WTC11 (cell line): ENCODE measurements around the gene BEND5. TPM values are rescaled to one million over a fixed set of nuclear protein-coding genes. Genes with fewer than 3 reads are reported as not detected.

Experiments used
- ATAC-seq: fragments of 200-7000 bp; cut with Tn5 transposase; 2 replicates; pipeline ENCODE4 v1.10.0; 2021; ENCODE audit warnings: mild to moderate bottlenecking, moderate library complexity
- CTCF ChIA-PET: fragments of 300-600 bp; sonication (Branson Sonifier 250); formaldehyde crosslinking; loops from one replicate; lab custom pipeline; 2021; ENCODE audit warnings: antibody characterized with exemption; lab: Charles Lee
- POLR2A ChIA-PET: fragments of 350-600 bp; sonication (Branson Sonifier 250); formaldehyde crosslinking; loops from one replicate; lab custom pipeline; 2021; ENCODE audit warnings: antibody characterized with exemption; lab: Charles Lee
- DNase-seq: peaks from one replicate; pipeline ENCODE4 v3.0.0; 2021; ENCODE audit warnings: low spot score
- H3K27ac Mint-ChIP-seq: 2 replicates; pipeline ENCODE4 v1.8.0; 2021; ENCODE audit warnings: mixed read lengths
- H3K27me3 Mint-ChIP-seq: 2 replicates; pipeline ENCODE4 v1.8.0; 2021; ENCODE audit warnings: low read depth, mild to moderate bottlenecking, moderate library complexity, mixed read lengths
- H3K36me3 Mint-ChIP-seq: 2 replicates; pipeline ENCODE4 v1.8.0; 2021; ENCODE audit warnings: mixed read lengths
- H3K4me1 Mint-ChIP-seq: 2 replicates; pipeline ENCODE4 v1.8.0; 2022; ENCODE audit warnings: mixed read lengths
- H3K4me3 Mint-ChIP-seq: 2 replicates; pipeline ENCODE4 v1.8.0; 2021; ENCODE audit warnings: mild to moderate bottlenecking, moderate library complexity, mixed read lengths
- H3K9me3 Mint-ChIP-seq: 2 replicates; pipeline ENCODE4 v1.8.0; 2021; ENCODE audit warnings: mixed read lengths
- AR ChIP-seq: fragments of 250-450 bp; sonication (Bioruptor Pico); IDR thresholded peaks from 2 replicates; pipeline ENCODE4 v1.9.0; 2021; ENCODE audit warnings: mild to moderate bottlenecking
- EMX1 ChIP-seq: fragments of 250-450 bp; sonication (Bioruptor Pico); IDR thresholded peaks from 2 replicates; pipeline ENCODE4 v1.8.0; 2021; ENCODE audit warnings: mild to moderate bottlenecking
- ESRRA ChIP-seq: sonication (generic); formaldehyde crosslinking; IDR thresholded peaks from 2 replicates; pipeline ENCODE4 v1.8.1; 2022; ENCODE audit warnings: mild to moderate bottlenecking, missing genetic modification reagents, borderline replicate concordance
- ETV6 ChIP-seq: sonication (generic); formaldehyde crosslinking; IDR thresholded peaks from 2 replicates; pipeline ENCODE4 v1.8.1; 2022; ENCODE audit warnings: mild to moderate bottlenecking, missing genetic modification reagents
- FOXP1 ChIP-seq: sonication (generic); formaldehyde crosslinking; IDR thresholded peaks from 2 replicates; pipeline ENCODE4 v1.8.0; 2022; ENCODE audit warnings: missing genetic modification reagents, mild to moderate bottlenecking, moderate library complexity, borderline replicate concordance
- GTF2I ChIP-seq: fragments of 250-450 bp; sonication (Bioruptor Pico); conservative IDR thresholded peaks from 2 replicates; pipeline ENCODE4 v1.4.0; 2021; ENCODE audit warnings: mild to moderate bottlenecking
- HMGA2 ChIP-seq: fragments of 250-450 bp; sonication (Bioruptor Pico); IDR thresholded peaks from 2 replicates; pipeline ENCODE4 v1.4.0; 2021; ENCODE audit warnings: mild to moderate bottlenecking, moderate library complexity
- JAZF1 ChIP-seq: fragments of 250-450 bp; sonication (Bioruptor Pico); IDR thresholded peaks from 2 replicates; pipeline ENCODE4 v1.9.0; 2021; ENCODE audit warnings: moderate library complexity, mild to moderate bottlenecking, inconsistent platforms
- KAT7 ChIP-seq: sonication (generic); formaldehyde crosslinking; IDR thresholded peaks from 2 replicates; pipeline ENCODE4 v1.8.1; 2023; ENCODE audit warnings: missing genetic modification reagents, mild to moderate bottlenecking, borderline replicate concordance
- MXD4 ChIP-seq: fragments of 250-450 bp; sonication (Bioruptor Pico); IDR thresholded peaks from 2 replicates; pipeline ENCODE4 v1.8.0; 2021; ENCODE audit warnings: mild to moderate bottlenecking, moderate library complexity, borderline replicate concordance
- NFATC4 ChIP-seq: fragments of 250-450 bp; sonication (Bioruptor Pico); IDR thresholded peaks from 2 replicates; pipeline ENCODE4 v1.9.0; 2021; ENCODE audit warnings: mild to moderate bottlenecking
- NFYB ChIP-seq: sonication (generic); formaldehyde crosslinking; conservative IDR thresholded peaks from 2 replicates; pipeline ENCODE4 v1.8.0; 2022; ENCODE audit warnings: low read depth, missing genetic modification reagents
- OVOL2 ChIP-seq: fragments of 250-450 bp; sonication (Bioruptor Pico); IDR thresholded peaks from 2 replicates; pipeline ENCODE4 v1.9.0; 2021; ENCODE audit warnings: mild to moderate bottlenecking, borderline replicate concordance
- RORB ChIP-seq: fragments of 250-450 bp; sonication (Bioruptor Pico); IDR thresholded peaks from 2 replicates; pipeline ENCODE4 v1.9.0; 2021; ENCODE audit warnings: mild to moderate bottlenecking
- SMAD4 ChIP-seq: sonication (generic); formaldehyde crosslinking; IDR thresholded peaks from 2 replicates; pipeline ENCODE4 v1.8.0; 2022; ENCODE audit warnings: mild to moderate bottlenecking, missing genetic modification reagents
- TEAD1 ChIP-seq: sonication (generic); formaldehyde crosslinking; IDR thresholded peaks from 2 replicates; pipeline ENCODE4 v1.8.0; 2022; ENCODE audit warnings: mild to moderate bottlenecking, missing genetic modification reagents
- ZNF121 ChIP-seq: sonication (generic); formaldehyde crosslinking; IDR thresholded peaks from 2 replicates; pipeline ENCODE4 v1.8.0; 2023; ENCODE audit warnings: missing genetic modification reagents
- ZNF263 ChIP-seq: sonication (generic); formaldehyde crosslinking; IDR thresholded peaks from 2 replicates; pipeline ENCODE4 v1.8.1; 2022; ENCODE audit warnings: low read depth, mild to moderate bottlenecking, moderate library complexity, missing genetic modification reagents
- ZNF416 ChIP-seq: fragments of 250-450 bp; sonication (Bioruptor Pico); IDR thresholded peaks from 2 replicates; pipeline ENCODE4 v1.9.0; 2021; ENCODE audit warnings: mild to moderate bottlenecking, inconsistent platforms
- ZNF423 ChIP-seq: fragments of 250-450 bp; sonication (Bioruptor Pico); IDR thresholded peaks from 2 replicates; pipeline ENCODE4 v2.1.2; 2022; ENCODE audit warnings: mild to moderate bottlenecking, moderate library complexity
- total RNA-seq: library from RNA; stranded (reverse); gene quantifications from 3 replicates; pipeline ENCODE4 v1.2.3, GENCODE V29; 2021
- TF ChIP-seq, protein P1 (sequence below): sonication (generic); formaldehyde crosslinking; IDR thresholded peaks from 2 replicates; pipeline ENCODE4 v1.8.1; 2022; ENCODE audit warnings: mild to moderate bottlenecking, missing genetic modification reagents, moderate library complexity, borderline replicate concordance
- TF ChIP-seq, protein P2 (sequence below): sonication (generic); formaldehyde crosslinking; conservative IDR thresholded peaks from 2 replicates; pipeline ENCODE4 v1.8.1; 2023; ENCODE audit warnings: mild to moderate bottlenecking, low read depth, missing genetic modification reagents, moderate library complexity
- TF ChIP-seq, protein P3 (sequence below): sonication (generic); formaldehyde crosslinking; IDR thresholded peaks from 2 replicates; pipeline ENCODE4 v1.8.1; 2023; ENCODE audit warnings: mild to moderate bottlenecking, missing genetic modification reagents
- TF ChIP-seq, protein P4 (sequence below): sonication (generic); formaldehyde crosslinking; IDR thresholded peaks from 2 replicates; pipeline ENCODE4 v1.8.1; 2023; ENCODE audit warnings: mild to moderate bottlenecking, missing genetic modification reagents, borderline replicate concordance

BEND5 gene
- total RNA-seq, 1 experiment from 2014 or later = 4.9 TPM

- ATAC-seq = peak; percentile 62
- no peaks in the 10 kb centered on the region for H3K36me3 Mint-ChIP-seq
- ChIA-PET POLR2A (no interaction called here), CTCF (interaction anchor here (1.1 kb wide), 1 partner anchor 221 kb away, joined by 3 read pairs; no protein-coding TSS in a partner anchor)
- H3K27me3 Mint-ChIP-seq = peaks cover 3% of the 10 kb centered on the region; the same call in 1 of the 2 replicates
- no peak for DNase-seq
- TF ChIP-seq SMAD4 (CRISPR knock-in tag) = no peak
- TF ChIP-seq HMGA2 (CRISPR knock-in tag) = no peak
- TF ChIP-seq ZNF416 (CRISPR knock-in tag) = no peak
- no peak for TF ChIP-seq NFATC4
- TF ChIP-seq, protein P1, sequence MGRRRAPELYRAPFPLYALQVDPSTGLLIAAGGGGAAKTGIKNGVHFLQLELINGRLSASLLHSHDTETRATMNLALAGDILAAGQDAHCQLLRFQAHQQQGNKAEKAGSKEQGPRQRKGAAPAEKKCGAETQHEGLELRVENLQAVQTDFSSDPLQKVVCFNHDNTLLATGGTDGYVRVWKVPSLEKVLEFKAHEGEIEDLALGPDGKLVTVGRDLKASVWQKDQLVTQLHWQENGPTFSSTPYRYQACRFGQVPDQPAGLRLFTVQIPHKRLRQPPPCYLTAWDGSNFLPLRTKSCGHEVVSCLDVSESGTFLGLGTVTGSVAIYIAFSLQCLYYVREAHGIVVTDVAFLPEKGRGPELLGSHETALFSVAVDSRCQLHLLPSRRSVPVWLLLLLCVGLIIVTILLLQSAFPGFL (CRISPR knock-in tag) = no peak
- no peak for TF ChIP-seq GTF2I (CRISPR knock-in tag)
- no peak for TF ChIP-seq EMX1 (CRISPR knock-in tag)
- TF ChIP-seq RORB = no peak
- TF ChIP-seq ZNF423 (CRISPR knock-in tag) = no peak
- TF ChIP-seq TEAD1 = no peak
- TF ChIP-seq, protein P2, sequence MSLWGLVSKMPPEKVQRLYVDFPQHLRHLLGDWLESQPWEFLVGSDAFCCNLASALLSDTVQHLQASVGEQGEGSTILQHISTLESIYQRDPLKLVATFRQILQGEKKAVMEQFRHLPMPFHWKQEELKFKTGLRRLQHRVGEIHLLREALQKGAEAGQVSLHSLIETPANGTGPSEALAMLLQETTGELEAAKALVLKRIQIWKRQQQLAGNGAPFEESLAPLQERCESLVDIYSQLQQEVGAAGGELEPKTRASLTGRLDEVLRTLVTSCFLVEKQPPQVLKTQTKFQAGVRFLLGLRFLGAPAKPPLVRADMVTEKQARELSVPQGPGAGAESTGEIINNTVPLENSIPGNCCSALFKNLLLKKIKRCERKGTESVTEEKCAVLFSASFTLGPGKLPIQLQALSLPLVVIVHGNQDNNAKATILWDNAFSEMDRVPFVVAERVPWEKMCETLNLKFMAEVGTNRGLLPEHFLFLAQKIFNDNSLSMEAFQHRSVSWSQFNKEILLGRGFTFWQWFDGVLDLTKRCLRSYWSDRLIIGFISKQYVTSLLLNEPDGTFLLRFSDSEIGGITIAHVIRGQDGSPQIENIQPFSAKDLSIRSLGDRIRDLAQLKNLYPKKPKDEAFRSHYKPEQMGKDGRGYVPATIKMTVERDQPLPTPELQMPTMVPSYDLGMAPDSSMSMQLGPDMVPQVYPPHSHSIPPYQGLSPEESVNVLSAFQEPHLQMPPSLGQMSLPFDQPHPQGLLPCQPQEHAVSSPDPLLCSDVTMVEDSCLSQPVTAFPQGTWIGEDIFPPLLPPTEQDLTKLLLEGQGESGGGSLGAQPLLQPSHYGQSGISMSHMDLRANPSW (CRISPR knock-in tag) = no peak
- TF ChIP-seq MXD4 (CRISPR knock-in tag) = no peak
- H3K27ac Mint-ChIP-seq = no peak overlapping the region
- no peak overlapping the region for H3K4me3 Mint-ChIP-seq
- H3K9me3 Mint-ChIP-seq = no peaks in the 10 kb centered on the region
- peaks cover 7% of the 10 kb centered on the region for H3K4me1 Mint-ChIP-seq
Observed at GRCh38 chr1:48793863-48794262, 17.2 kb upstream of the BEND5 start.

GRCh38 chr1:48792961-48793360 lies 16.3 kb upstream of the BEND5 start:
- TF ChIP-seq FOXP1 (CRISPR knock-in tag) (no peak), JAZF1 (CRISPR knock-in tag) (no peak), AR (CRISPR knock-in tag) (no peak), GTF2I (CRISPR knock-in tag) (no peak), OVOL2 (CRISPR knock-in tag) (no peak), NFYB (no peak), KAT7 (CRISPR knock-in tag) (no peak), ZNF121 (CRISPR knock-in tag) (no peak), ETV6 (CRISPR knock-in tag) (no peak), ESRRA (CRISPR knock-in tag) (no peak), ZNF263 (CRISPR knock-in tag) (no peak)
- TF ChIP-seq, protein P3, sequence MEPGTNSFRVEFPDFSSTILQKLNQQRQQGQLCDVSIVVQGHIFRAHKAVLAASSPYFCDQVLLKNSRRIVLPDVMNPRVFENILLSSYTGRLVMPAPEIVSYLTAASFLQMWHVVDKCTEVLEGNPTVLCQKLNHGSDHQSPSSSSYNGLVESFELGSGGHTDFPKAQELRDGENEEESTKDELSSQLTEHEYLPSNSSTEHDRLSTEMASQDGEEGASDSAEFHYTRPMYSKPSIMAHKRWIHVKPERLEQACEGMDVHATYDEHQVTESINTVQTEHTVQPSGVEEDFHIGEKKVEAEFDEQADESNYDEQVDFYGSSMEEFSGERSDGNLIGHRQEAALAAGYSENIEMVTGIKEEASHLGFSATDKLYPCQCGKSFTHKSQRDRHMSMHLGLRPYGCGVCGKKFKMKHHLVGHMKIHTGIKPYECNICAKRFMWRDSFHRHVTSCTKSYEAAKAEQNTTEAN (CRISPR knock-in tag) = no peak
- TF ChIP-seq, protein P4, sequence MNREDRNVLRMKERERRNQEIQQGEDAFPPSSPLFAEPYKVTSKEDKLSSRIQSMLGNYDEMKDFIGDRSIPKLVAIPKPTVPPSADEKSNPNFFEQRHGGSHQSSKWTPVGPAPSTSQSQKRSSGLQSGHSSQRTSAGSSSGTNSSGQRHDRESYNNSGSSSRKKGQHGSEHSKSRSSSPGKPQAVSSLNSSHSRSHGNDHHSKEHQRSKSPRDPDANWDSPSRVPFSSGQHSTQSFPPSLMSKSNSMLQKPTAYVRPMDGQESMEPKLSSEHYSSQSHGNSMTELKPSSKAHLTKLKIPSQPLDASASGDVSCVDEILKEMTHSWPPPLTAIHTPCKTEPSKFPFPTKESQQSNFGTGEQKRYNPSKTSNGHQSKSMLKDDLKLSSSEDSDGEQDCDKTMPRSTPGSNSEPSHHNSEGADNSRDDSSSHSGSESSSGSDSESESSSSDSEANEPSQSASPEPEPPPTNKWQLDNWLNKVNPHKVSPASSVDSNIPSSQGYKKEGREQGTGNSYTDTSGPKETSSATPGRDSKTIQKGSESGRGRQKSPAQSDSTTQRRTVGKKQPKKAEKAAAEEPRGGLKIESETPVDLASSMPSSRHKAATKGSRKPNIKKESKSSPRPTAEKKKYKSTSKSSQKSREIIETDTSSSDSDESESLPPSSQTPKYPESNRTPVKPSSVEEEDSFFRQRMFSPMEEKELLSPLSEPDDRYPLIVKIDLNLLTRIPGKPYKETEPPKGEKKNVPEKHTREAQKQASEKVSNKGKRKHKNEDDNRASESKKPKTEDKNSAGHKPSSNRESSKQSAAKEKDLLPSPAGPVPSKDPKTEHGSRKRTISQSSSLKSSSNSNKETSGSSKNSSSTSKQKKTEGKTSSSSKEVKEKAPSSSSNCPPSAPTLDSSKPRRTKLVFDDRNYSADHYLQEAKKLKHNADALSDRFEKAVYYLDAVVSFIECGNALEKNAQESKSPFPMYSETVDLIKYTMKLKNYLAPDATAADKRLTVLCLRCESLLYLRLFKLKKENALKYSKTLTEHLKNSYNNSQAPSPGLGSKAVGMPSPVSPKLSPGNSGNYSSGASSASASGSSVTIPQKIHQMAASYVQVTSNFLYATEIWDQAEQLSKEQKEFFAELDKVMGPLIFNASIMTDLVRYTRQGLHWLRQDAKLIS (CRISPR knock-in tag) = no peak
- no peak for DNase-seq
- H3K4me3 Mint-ChIP-seq = no peak overlapping the region
- ChIA-PET CTCF (interaction anchor here (1.1 to 1.3 kb wide), 2 partner anchors 25 to 220 kb away, joined by 3 read pairs; no protein-coding TSS in a partner anchor), POLR2A (no interaction called here)
- no peaks in the 10 kb centered on the region for H3K9me3 Mint-ChIP-seq
- no peaks in the 10 kb centered on the region for H3K36me3 Mint-ChIP-seq
- H3K27me3 Mint-ChIP-seq = peaks cover 3% of the 10 kb centered on the region; the same call in 1 of the 2 replicates
- H3K27ac Mint-ChIP-seq = no peak overlapping the region
- peaks cover 7% of the 10 kb centered on the region for H3K4me1 Mint-ChIP-seq
- no peak for ATAC-seq
